ENCODE data around the gene SYNDIG1.

DNA sequence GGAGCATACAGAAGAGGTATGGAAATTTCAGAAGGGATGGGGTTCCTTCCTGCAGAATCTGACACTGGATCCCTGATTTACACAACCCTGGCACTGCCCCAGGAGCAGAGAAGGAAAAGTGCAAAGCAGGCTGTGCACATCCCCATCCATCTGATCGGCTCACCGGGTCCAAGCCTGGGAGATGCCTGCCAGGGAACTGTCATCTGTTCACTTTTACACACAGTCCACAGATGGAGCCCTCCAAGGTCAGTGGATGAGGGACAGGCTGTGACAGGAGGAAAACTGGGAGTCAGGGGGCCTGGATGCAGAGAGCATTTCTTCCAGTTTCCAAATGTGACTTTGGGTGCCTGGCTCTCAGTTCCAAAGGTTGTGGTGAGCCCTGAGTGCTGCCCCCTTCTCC, 11.0 kb upstream of the SYNDIG1 start:
- no peak for TF ChIP-seq POLR2A (IDR thresholded peaks at IDR 0.05)
- TF ChIP-seq, protein P1, sequence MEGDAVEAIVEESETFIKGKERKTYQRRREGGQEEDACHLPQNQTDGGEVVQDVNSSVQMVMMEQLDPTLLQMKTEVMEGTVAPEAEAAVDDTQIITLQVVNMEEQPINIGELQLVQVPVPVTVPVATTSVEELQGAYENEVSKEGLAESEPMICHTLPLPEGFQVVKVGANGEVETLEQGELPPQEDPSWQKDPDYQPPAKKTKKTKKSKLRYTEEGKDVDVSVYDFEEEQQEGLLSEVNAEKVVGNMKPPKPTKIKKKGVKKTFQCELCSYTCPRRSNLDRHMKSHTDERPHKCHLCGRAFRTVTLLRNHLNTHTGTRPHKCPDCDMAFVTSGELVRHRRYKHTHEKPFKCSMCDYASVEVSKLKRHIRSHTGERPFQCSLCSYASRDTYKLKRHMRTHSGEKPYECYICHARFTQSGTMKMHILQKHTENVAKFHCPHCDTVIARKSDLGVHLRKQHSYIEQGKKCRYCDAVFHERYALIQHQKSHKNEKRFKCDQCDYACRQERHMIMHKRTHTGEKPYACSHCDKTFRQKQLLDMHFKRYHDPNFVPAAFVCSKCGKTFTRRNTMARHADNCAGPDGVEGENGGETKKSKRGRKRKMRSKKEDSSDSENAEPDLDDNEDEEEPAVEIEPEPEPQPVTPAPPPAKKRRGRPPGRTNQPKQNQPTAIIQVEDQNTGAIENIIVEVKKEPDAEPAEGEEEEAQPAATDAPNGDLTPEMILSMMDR (IDR thresholded peaks at IDR 0.05) = no peak
